Activated T-helper 2 cell treated with anti-CD3 and anti-CD28 coated beads, Interferon-gamma antibody, Interleukin-2, Interleukin-4, amounts not matched to agents 10 μg/mL and 5 μg/mL and 100 μg/mL, durations not matched to agents 14 hours and 24 hours and 36 hours (primary cell): Measurements from ENCODE around the gene STK32C. TPM values are rescaled to one million over a fixed set of nuclear protein-coding genes. Genes with fewer than 3 reads are reported as not detected.

ENCODE experiments used
- DNase-seq: peaks from one replicate; pipeline ENCODE4 v3.0.0; 2021; ENCODE audit warnings: low spot score
- H3K27ac Mint-ChIP-seq: one replicate; pipeline ENCODE4 v1.8.0; 2021; ENCODE audit warnings: mixed read lengths
- H3K27me3 Mint-ChIP-seq: one replicate; pipeline ENCODE4 v1.8.0; 2021; ENCODE audit warnings: low read depth, mixed read lengths
- H3K36me3 Mint-ChIP-seq: one replicate; pipeline ENCODE4 v1.8.0; 2021; ENCODE audit warnings: low read depth, mixed read lengths
- H3K4me1 Mint-ChIP-seq: one replicate; pipeline ENCODE4 v1.8.0; 2021; ENCODE audit warnings: low read depth, mixed read lengths
- H3K4me3 Mint-ChIP-seq: one replicate; pipeline ENCODE4 v1.8.0; 2021; ENCODE audit warnings: low read depth, mild to moderate bottlenecking, moderate library complexity, mixed read lengths
- H3K9me3 Mint-ChIP-seq: one replicate; pipeline ENCODE4 v1.8.0; 2021; ENCODE audit warnings: mixed read lengths
- intact Hi-C: fragments of 100-400 bp; cut with micrococcal nuclease; formaldehyde crosslinking; loops from one replicate; pipeline ENCODE4 v1.15.1; 2023
- total RNA-seq: library from RNA; stranded (reverse); gene quantifications from 2 replicates; pipeline ENCODE4 v1.2.3, GENCODE V29; 2022

STK32C gene
- total RNA-seq, 1 donor from 2014 or later = 17.3 TPM

DNA sequence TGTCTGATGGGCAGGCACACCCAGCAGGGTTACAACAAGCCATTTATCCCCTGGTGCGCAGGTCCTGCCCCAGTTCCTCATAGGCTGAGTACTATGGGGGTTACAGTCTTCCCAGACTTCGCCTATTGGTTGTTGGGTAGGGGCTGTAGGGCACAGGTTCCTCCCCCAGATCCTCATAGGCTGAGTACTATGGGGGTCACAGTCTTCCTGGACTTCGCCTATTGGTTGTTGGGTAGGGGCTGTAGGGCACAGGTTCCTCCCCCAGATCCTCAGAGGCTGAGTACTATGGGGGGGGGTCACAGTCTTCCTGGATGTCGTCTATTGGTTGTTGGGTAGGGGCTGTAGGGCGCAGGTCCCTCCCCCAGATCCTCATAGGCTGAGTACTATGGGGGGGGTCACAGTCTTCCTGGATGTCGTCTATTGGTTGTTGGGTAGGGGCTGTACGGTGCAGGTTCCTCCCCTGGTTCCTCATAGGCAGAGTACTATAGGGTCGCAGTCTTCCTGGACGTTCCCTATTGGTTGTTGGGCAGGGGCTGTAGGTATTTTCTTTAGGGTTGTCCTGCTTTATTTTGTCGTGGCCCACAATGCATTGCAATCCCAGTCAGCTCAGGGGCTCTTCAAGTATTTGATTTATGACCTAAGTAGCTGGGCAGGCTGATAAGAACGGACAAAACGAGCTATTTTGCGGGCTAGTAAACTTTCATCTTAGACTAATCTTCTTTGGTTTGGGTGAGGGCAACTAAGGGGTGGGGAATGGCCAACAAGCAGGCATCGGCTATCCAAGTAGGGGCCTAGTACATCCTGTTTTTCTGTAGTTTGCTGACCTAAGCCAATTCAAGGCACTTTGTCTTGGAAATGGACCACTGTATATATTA lies 27.7 kb upstream of the STK32C start:
- H3K9me3 Mint-ChIP-seq = no peaks in the 10 kb centered on the region
- peaks cover 10% of the 10 kb centered on the region for H3K36me3 Mint-ChIP-seq
- H3K4me3 Mint-ChIP-seq = no peak overlapping the region
- H3K27ac Mint-ChIP-seq = no peak overlapping the region
- intact Hi-C loops = loop anchor here (10.0 kb wide), 1 partner anchor 199 kb away; the partner anchor contains the start of gene INPP5A
- no peaks in the 10 kb centered on the region for H3K27me3 Mint-ChIP-seq
- no peak for DNase-seq
- H3K4me1 Mint-ChIP-seq = peaks cover 27% of the 10 kb centered on the region

DNA sequence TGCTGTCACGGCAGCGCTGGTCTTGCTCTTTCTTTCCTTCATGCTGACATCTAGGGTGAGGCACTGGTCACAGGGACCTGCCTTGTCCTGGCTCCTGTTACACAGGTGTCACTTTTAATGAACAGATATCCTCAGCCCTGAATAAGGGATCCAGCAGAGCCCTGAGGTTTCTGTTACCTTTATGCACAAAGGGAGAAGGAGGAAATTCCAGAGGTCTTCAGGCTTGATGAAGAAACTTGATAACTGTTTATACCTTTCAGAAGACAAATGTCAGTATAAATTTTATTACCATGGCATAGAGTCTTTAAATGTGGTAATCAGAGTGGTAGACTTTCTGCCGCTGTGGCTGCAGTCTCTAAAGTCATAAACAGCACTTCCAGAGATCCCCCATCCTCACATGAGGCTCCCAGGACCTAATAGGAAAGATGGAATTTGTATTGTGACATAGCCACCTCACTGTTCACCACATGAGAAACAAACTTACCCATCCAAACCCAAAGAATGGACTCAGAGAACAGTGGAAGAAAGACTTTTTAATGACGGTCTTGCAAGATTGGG lies 27.0 kb upstream of the STK32C start:
- DNase-seq = no peak
- Mint-ChIP-seq H3K36me3 (peaks cover 17% of the 10 kb centered on the region), H3K9me3 (no peaks in the 10 kb centered on the region), H3K27me3 (no peaks in the 10 kb centered on the region), H3K4me3 (no peak overlapping the region), H3K4me1 (peaks cover 34% of the 10 kb centered on the region), H3K27ac (no peak overlapping the region)
- intact Hi-C loops = loop anchor here (5.0 to 10.0 kb wide), 2 partner anchors 200 to 432 kb away; partner anchors contain the start of genes INPP5A and PPP2R2D

DNA sequence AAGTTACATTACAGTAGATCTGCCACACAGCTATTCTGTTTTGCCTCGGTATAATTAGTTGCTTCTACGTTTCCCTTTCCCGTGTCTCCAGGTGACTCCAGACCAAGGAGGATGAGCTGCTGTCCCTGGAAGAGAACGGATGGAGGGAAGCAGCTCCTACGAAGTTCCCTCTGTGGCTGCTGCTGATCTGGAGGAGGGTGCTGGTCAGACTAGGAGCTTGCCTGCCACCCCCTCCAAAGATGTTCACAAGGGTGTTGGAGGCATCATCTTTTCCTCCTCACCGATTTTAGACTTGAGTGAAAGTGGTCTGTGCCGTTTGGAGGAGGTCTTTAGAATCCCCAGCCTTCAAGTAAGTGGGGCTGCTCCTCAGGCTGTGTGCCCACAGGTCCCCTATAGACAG lies 25.6 kb upstream of the STK32C start:
- Mint-ChIP-seq H3K9me3 (no peaks in the 10 kb centered on the region), H3K4me3 (peak overlapping the region; percentile 83), H3K27me3 (no peaks in the 10 kb centered on the region), H3K36me3 (peaks cover 28% of the 10 kb centered on the region), H3K4me1 (peaks cover 44% of the 10 kb centered on the region), H3K27ac (peak overlapping the region; percentile 48)
- DNase-seq = no peak
- intact Hi-C loops = loop anchor here (5.0 to 10.0 kb wide), 2 partner anchors 201 to 431 kb away; partner anchors contain the start of genes INPP5A and PPP2R2D

DNA sequence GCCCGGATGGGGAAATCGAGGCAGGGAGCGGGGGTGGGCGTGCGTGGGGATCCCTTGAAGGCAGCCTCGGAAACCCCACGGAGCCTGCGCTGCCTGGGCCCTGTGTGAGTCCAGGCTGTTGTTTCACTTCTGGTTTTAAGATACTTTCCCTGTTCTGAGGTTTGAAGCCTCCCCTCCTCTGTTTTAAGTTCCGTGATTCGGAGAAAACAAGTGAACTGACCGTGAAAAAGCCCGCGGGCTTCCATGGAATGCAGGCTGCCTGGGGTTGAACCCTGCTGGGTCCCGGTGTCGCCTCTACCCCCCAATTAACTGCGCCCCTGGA lies 24.6 kb upstream of the STK32C start:
- intact Hi-C loops = loop anchor here (1.0 to 10.0 kb wide), 3 partner anchors 24 to 430 kb away; partner anchors contain the start of genes INPP5A and PPP2R2D
- Mint-ChIP-seq H3K9me3 (no peaks in the 10 kb centered on the region), H3K27me3 (no peaks in the 10 kb centered on the region), H3K4me1 (peaks cover 50% of the 10 kb centered on the region), H3K36me3 (peaks cover 38% of the 10 kb centered on the region), H3K4me3 (peak overlapping the region; percentile 83), H3K27ac (peak overlapping the region; percentile 65)
- no peak for DNase-seq

DNA sequence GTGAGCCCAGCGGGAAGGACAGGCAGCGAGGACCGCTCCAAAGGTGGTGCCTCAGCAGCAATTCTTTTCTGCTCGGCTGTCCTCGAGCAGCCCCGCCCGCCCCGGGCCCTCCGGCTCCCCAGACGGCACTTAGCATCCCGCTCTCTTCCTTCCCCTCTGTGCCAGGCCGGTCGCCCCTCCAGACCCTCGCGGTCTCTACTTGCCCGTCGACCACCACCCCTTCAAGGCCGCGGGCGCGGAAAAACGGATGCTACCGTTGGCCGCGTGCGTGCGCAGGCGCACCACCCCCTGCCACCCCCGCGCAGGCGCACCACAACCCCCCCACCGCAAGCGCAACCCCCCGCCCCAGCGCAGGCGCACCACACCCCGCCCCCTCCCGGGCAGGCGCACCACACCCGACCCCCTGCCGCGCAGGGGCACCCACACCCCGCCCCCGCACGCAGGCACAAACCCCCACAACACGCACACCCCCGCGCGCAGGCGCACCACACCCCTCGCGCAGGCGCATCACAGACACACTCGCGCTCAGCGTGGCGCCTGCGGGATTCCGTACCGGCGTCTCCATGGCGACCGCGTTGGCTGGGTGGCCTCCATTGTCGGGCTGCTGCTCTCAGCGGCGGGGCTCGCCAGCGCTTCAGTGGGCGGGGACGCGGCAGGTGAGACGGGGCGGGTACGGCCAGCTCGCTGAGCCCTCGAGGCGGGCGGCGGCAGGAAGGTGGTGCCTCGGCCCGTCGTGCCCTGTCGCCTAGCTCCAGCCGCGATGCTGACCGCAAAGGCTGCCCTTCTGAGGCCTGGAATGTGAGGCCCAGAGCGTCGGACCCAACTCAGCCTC lies 24.1 kb upstream of the STK32C start, which contains the start of gene LRRC27:
Gene LRRC27 (plus strand): TSS at position 593 of the 832 bp plus-strand sequence. CDS start 1,332 bp downstream, outside the sequence.
- Mint-ChIP-seq H3K4me1 (peaks cover 49% of the 10 kb centered on the region), H3K27ac (peak within 1 kb of the TSS; percentile 91), H3K9me3 (no peaks in the 10 kb centered on the region), H3K27me3 (no peaks in the 10 kb centered on the region), H3K4me3 (peak within 1 kb of the TSS; percentile 83), H3K36me3 (peaks cover 43% of the 10 kb centered on the region)
- peak; percentile 99 for DNase-seq
- intact Hi-C loops = loop anchor here (1.0 to 10.0 kb wide), 4 partner anchors 24 to 430 kb away; partner anchors contain the start of genes INPP5A and PPP2R2D

DNA sequence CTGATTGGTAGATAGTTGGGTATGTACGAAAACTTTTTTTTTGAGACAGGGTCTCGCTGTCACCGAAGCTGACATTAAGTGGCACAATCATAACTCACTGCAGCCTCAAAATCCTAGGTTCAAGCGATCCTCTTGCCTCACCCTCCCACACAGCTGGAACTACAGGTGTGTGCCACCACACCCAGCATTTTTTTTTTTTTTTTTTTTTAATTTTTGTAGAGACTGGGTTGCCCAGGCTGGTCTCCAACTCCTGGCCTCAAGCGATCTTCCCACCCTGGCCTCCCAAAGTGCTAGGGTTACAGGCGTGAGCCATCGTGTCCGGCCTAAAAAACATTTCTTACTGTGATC lies 22.7 kb upstream of the STK32C start:
- H3K4me3 Mint-ChIP-seq = peak overlapping the region; percentile 83
- peaks cover 4% of the 10 kb centered on the region for H3K9me3 Mint-ChIP-seq
- DNase-seq = no peak
- no peaks in the 10 kb centered on the region for H3K27me3 Mint-ChIP-seq
- H3K36me3 Mint-ChIP-seq = peaks cover 57% of the 10 kb centered on the region
- H3K27ac Mint-ChIP-seq = peak overlapping the region; percentile 74
- H3K4me1 Mint-ChIP-seq = peaks cover 48% of the 10 kb centered on the region
- intact Hi-C loops = loop anchor here (5.0 to 10.0 kb wide), 2 partner anchors 204 to 428 kb away; partner anchors contain the start of genes INPP5A and PPP2R2D

DNA sequence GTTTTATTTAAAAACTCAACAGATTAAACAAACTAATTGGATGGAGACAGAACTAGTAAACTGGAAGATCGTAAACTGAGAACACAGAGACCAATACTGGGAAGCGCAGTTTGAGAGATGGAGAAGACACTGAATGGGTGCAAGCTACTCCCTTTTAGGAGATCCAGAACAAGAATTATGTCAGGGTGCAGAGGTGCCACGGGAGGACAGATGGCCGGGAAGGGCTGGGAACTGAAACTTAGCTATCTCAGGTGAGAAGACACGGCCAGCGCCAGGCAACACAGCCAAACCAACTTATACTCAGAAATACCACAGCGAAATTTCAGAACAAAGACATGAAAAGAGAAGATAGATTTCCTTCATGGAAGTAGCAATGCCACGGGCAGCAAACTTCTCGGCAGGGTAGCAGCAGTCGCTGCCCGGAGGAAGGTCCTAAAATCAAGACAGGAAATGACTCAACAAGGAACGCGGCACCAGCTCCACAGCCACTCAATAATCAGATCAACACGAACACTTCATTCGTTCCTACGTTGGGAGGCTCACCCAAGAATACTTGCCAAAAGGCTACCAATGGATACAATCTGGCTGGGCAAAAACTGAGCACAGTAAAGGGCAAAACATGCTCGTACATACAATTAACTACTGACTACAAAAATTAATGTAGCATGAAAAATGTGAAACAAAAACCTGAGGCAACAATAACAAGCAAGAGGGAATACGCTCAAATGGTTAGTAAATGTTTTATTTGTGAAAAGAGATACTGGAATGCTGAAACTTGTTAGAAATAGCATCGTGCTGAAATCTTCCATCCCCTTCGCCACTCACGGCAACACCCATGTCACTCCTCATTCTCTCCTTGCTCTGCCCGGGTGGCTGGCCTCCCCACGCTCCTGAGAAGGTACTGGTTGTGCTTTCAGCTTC lies 22.1 kb upstream of the STK32C start:
- H3K27ac Mint-ChIP-seq = peak overlapping the region; percentile 74
- intact Hi-C loops = loop anchor here (5.0 to 10.0 kb wide), 2 partner anchors 205 to 428 kb away; partner anchors contain the start of genes INPP5A and PPP2R2D
- H3K27me3 Mint-ChIP-seq = no peaks in the 10 kb centered on the region
- H3K4me1 Mint-ChIP-seq = peaks cover 51% of the 10 kb centered on the region
- peak overlapping the region; percentile 83 for H3K4me3 Mint-ChIP-seq
- DNase-seq = no peak
- peaks cover 61% of the 10 kb centered on the region for H3K36me3 Mint-ChIP-seq
- H3K9me3 Mint-ChIP-seq = peaks cover 4% of the 10 kb centered on the region

DNA sequence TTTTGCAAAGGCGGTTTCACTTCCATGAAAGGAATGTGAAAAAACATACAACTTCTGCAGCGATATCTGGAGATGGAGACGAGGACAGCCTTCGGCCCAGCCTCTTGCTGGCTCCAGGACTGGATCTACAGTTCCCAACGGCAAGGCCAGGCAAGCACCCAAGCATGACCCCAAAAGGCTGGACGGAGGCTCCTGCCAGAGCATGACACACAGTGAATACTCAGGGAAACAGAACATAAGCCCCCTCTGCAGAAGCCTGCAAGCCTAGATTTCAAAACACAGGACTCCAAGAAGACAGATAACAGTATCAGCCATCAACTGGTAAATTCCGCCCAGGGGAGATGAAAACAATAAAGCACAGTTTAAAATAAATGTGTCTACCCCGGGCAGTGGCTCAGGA lies 21.0 kb upstream of the STK32C start:
- H3K27me3 Mint-ChIP-seq = no peaks in the 10 kb centered on the region
- intact Hi-C loops = no loop called here
- DNase-seq = no peak
- peaks cover 55% of the 10 kb centered on the region for H3K4me1 Mint-ChIP-seq
- no peak overlapping the region for H3K27ac Mint-ChIP-seq
- H3K4me3 Mint-ChIP-seq = peak overlapping the region; percentile 28
- H3K36me3 Mint-ChIP-seq = peaks cover 70% of the 10 kb centered on the region
- peaks cover 4% of the 10 kb centered on the region for H3K9me3 Mint-ChIP-seq

DNA sequence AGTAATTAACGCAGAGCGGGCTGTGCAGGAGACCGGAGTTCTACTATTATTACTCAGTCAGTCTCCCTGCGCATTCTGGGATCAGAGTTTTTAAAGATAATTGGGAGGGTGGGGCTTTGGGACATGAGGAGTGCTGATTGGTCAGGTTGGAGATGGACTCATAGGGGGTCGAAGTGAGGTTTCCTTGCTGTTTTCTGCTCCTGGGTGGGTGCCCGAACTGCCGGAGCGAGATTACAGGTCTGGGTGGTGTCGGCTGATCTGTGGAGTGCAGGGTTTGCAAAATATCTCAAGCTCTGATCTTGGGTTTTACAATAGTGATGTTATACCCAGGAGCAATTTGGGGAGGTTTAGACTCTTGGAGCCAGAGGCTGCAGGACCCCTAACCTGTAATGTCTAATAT lies 20.4 kb upstream of the STK32C start:
- H3K27ac Mint-ChIP-seq = no peak overlapping the region
- H3K27me3 Mint-ChIP-seq = no peaks in the 10 kb centered on the region
- peaks cover 75% of the 10 kb centered on the region for H3K36me3 Mint-ChIP-seq
- H3K4me1 Mint-ChIP-seq = peaks cover 53% of the 10 kb centered on the region
- intact Hi-C loops = no loop called here
- H3K9me3 Mint-ChIP-seq = peaks cover 4% of the 10 kb centered on the region
- H3K4me3 Mint-ChIP-seq = peak overlapping the region; percentile 31
- no peak for DNase-seq

DNA sequence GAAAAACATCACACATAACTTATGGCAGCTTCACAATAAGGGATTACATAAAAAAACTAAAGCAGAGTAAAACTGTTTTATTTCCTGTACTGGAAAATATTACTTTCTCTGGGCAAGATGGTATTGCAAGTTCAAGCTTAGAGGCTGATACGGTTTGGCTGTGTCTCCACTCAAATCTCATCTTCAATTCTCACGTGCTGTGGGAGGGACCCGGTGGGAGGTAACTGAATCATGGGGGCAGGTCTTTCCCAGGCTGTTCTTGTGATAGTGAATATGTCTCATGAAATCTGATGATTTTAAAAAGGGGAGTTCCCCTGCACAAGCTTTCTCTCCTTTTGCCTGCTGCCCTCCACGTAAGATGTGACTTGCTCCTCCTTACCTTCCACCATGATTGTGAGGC lies 19.2 kb upstream of the STK32C start:
- peaks cover 49% of the 10 kb centered on the region for H3K4me1 Mint-ChIP-seq
- peaks cover 4% of the 10 kb centered on the region for H3K9me3 Mint-ChIP-seq

DNA sequence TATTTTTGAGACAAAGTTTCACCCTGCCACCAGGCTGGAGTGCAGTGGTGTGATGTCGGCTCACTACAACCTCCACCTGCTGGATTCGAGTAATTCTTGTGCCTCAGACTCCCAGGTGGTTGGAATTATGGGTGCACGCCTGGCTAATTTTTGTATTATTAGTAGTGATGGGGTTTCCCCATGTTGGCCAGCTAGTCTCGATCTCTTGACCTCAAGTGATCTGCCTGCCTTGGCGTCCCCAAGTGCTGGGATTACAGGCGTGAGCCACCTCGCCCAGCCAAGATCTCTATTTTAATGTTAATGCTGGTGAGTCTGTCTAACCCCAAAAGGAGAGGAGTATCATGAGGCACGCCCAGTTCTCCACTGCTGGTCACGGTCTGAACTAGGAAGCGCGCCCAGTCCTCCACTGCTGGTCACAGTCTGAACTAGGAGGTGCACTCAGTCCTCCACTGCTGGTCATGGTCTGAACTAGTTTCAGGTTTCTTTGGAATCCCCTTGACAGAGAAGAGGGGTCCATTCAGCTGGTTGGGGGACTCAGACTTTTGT lies 18.7 kb upstream of the STK32C start:
- Mint-ChIP-seq H3K9me3 (peaks cover 4% of the 10 kb centered on the region), H3K4me3 (no peak overlapping the region), H3K36me3 (peaks cover 71% of the 10 kb centered on the region), H3K4me1 (peaks cover 49% of the 10 kb centered on the region), H3K27me3 (no peaks in the 10 kb centered on the region), H3K27ac (no peak overlapping the region)
- intact Hi-C loops = no loop called here
- DNase-seq = no peak

More for the DNA sequence above, 19.2 kb upstream of the STK32C start:
- Mint-ChIP-seq H3K27me3 (no peaks in the 10 kb centered on the region), H3K4me3 (peak overlapping the region; percentile 35), H3K27ac (peak overlapping the region; percentile 39), H3K36me3 (peaks cover 76% of the 10 kb centered on the region)
- no peak for DNase-seq
- intact Hi-C loops = no loop called here
